Upper lobe of left lung (tissue), 6 donors: ENCODE measurements around the gene FAM168A. TPM values are rescaled to one million over a fixed set of nuclear protein-coding genes. Genes with fewer than 3 reads are reported as not detected.

Source experiments
- ATAC-seq, 2 donors: fragments of 200-7000 bp; cut with Tn5 transposase; one replicate each; pipeline ENCODE4 v1.9.1; 2022; ENCODE audit warnings: mild to moderate bottlenecking in 2 of 2, moderate library complexity in 2 of 2; ENCODE audit not compliant: low FRiP score in 2 of 2
- DNase-seq, 2 donors: peaks; one replicate each; pipeline ENCODE4 v3.0.0-alpha.2; 2019 to 2020
- H3K27ac ChIP-seq, 4 donors: fragments of 200-600 bp; sonication (generic); one replicate each; pipeline ENCODE4 v1.5.1; 2016 to 2019
- H3K27me3 ChIP-seq, 4 donors: fragments of 200-600 bp; sonication (generic); one replicate each; pipeline ENCODE4 v1.5.1; 2017 to 2019
- H3K36me3 ChIP-seq, 4 donors: fragments of 200-600 bp; sonication (generic); one replicate each; pipeline ENCODE4 v1.5.1; 2016 to 2019
- H3K4me1 ChIP-seq, 4 donors: fragments of 200-600 bp; sonication (generic); one replicate each; pipeline ENCODE4 v1.5.1; 2018 to 2019
- H3K4me3 ChIP-seq, 4 donors: fragments of 200-600 bp; sonication (generic); one replicate each; pipeline ENCODE4 v1.5.1; 2017 to 2019; ENCODE audit warnings: mild to moderate bottlenecking in 2 of 4, moderate library complexity in 1 of 4
- H3K9me3 ChIP-seq, 4 donors: fragments of 200-600 bp; sonication (generic); one replicate each; pipeline ENCODE4 v1.5.1; 2018 to 2019
- EP300 ChIP-seq, 4 donors: sonication (generic); formaldehyde crosslinking; IDR thresholded peaks; one replicate each; pipeline ENCODE4 v1.5.1; 2017; ENCODE audit warnings: antibody characterized with exemption in 4 of 4, control low read depth in 2 of 4
- POLR2A ChIP-seq, 4 donors: fragments of 450-650 bp; IDR thresholded peaks; one replicate each; pipeline ENCODE4 v1.5.1; 2016 to 2017; ENCODE audit warnings: antibody characterized with exemption in 4 of 4, mild to moderate bottlenecking in 2 of 4
- POLR2AphosphoS5 ChIP-seq, 2 donors: sonication (generic); formaldehyde crosslinking; IDR thresholded peaks; one replicate each; pipeline ENCODE4 v1.5.1; 2017; ENCODE audit warnings: antibody characterized with exemption in 2 of 2
- WGBS, 2 donors: methylation state at CpG; one replicate each; pipeline ENCODE4 v1.1.5; 2017 to 2018; 5-methylcytosine and 5-hydroxymethylcytosine counted together
- total RNA-seq, 6 donors: library from RNA; depleted of rRNA in 4 of 6; stranded (reverse); fragments of >200 nt in 4 of 6; gene quantifications; one replicate each; pipeline versions ENCODE4 v1.1.0 to v1.2.1, GENCODE V29; 2016 to 2021
- TF ChIP-seq, protein P1 (sequence below), 6 experiments: fragments of 450-650 bp in 4 of 6; fragments of 200-600 bp in 2 of 6; sonication (generic) in 2 of 6; IDR thresholded peaks; one replicate each; pipeline ENCODE4 v1.5.1; 2016 to 2019; ENCODE audit warnings: antibody characterized with exemption in 6 of 6
- donor health status: DM: no; HTN: no; CAD: no; lungs with moderate emphysema.
- donor health status: DM: no; HTN: yes; CAD: no; lungs with severe emphysema.

FAM168A gene
- total RNA-seq, 6 donors from 2014 or later: 15.7 to 30.7 (median 24.1) TPM

DNA sequence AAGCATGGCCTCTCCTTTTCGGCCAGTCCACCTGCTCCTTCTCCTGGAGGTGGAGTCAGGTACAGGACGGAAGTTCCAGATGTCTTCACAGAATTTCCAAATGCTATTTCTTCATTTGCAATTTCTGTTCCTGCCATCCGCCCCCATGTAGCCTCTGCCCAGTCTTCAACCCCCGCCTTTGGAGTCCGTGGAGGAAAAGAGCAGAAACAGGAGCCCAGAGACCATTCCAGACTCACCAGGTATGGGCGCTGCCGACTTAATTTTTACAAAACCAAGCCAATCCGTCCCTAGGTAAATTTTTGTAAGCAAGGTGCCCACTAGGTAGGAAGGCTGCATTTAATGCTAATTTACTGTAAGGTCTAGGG, 192.8 kb downstream of the FAM168A start:
- no peaks in the 10 kb centered on the region for H3K27me3 ChIP-seq
- ATAC-seq (no peak), DNase-seq (no peak)
- H3K36me3 ChIP-seq: peaks cover 0 to 29% (median 13%) of the 10 kb centered on the region in 4 donors
- no peaks in the 10 kb centered on the region for H3K4me1 ChIP-seq
- WGBS, 2 donors: 85 to 94% methylated on average over 8 of the region's 8 CpGs
- TF ChIP-seq POLR2A (IDR thresholded peaks at IDR 0.05) (no peak), EP300 (IDR thresholded peaks at IDR 0.05) (no peak), POLR2AphosphoS5 (IDR thresholded peaks at IDR 0.05) (no peak)
- TF ChIP-seq, protein P1, sequence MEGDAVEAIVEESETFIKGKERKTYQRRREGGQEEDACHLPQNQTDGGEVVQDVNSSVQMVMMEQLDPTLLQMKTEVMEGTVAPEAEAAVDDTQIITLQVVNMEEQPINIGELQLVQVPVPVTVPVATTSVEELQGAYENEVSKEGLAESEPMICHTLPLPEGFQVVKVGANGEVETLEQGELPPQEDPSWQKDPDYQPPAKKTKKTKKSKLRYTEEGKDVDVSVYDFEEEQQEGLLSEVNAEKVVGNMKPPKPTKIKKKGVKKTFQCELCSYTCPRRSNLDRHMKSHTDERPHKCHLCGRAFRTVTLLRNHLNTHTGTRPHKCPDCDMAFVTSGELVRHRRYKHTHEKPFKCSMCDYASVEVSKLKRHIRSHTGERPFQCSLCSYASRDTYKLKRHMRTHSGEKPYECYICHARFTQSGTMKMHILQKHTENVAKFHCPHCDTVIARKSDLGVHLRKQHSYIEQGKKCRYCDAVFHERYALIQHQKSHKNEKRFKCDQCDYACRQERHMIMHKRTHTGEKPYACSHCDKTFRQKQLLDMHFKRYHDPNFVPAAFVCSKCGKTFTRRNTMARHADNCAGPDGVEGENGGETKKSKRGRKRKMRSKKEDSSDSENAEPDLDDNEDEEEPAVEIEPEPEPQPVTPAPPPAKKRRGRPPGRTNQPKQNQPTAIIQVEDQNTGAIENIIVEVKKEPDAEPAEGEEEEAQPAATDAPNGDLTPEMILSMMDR (IDR thresholded peaks at IDR 0.05): no peak
- no peak overlapping the region for H3K4me3 ChIP-seq
- no peaks in the 10 kb centered on the region for H3K9me3 ChIP-seq
- H3K27ac ChIP-seq: no peak overlapping the region

DNA sequence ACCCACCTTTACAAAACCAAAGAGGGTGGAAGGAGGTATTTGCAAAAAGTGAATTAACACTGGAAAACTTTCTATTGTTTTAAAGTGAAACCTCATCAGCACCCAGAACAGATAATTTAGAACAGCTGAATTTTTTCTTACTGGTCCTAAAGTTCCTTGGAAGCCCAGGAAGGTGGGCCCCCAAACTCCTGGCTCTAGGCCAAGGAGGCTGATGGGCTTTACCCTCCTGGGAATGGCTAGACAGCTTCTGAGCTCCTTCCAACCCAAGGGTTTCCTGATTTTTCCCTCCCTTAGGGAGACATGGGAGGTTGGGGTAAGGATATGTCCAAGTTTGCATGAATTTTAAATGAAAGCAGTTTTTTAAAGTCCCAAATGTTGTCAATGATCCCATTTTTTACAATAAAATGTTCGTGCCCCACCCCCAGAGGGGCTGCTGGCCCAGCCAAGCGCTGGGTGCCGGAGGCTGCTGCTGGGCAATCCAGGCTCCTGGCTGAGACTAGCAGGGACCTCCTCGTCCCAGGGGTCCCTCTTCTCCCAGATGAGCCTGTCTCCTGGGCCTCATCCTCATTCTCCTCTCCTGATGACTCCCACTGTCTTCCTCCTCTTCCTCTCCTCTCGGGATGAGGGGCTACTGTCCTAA, 193.3 kb downstream of the FAM168A start:
- Histone ChIP-seq H3K9me3 (no peaks in the 10 kb centered on the region), H3K36me3 (peaks cover 0 to 28% (median 12%) of the 10 kb centered on the region in 4 donors), H3K27me3 (no peaks in the 10 kb centered on the region), H3K27ac (no peak overlapping the region), H3K4me3 (no peak overlapping the region), H3K4me1 (no peaks in the 10 kb centered on the region)
- TF ChIP-seq POLR2A (IDR thresholded peaks at IDR 0.05): no peak
- TF ChIP-seq, protein P1 (IDR thresholded peaks at IDR 0.05): no peak
- no peak for TF ChIP-seq EP300 (IDR thresholded peaks at IDR 0.05)
- no peak for TF ChIP-seq POLR2AphosphoS5 (IDR thresholded peaks at IDR 0.05)
- DNase-seq (peak in 1 of 2 donors; percentile 48), ATAC-seq (no peak)
- 70 to 91% methylated on average over 5 of the region's 5 CpGs for WGBS, 2 donors

DNA sequence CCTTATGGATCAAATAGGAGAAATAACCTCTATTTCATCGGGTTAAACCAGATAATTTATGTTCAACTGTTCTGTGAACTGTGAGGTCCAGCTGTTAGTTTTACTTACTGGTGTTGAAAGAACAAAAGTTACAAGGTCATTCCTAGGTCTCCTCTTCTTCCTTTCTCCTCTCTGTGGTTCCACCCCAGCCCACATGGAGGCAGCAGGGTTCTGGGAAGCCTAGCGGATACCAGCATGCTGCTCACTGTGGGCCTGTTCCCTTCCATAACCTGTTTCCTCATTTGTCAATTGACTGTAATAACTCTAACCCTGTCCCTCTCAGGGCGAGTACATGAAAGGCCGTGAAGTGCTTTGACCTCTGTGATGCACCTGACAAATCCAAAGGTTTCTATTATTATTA, 193.9 kb downstream of the FAM168A start:
- peaks cover 0 to 22% (median 8%) of the 10 kb centered on the region in 4 donors for H3K36me3 ChIP-seq
- H3K9me3 ChIP-seq: no peaks in the 10 kb centered on the region
- DNase-seq: peak in 1 of 2 donors; percentile 78
- no peaks in the 10 kb centered on the region for H3K4me1 ChIP-seq
- no peak overlapping the region for H3K27ac ChIP-seq
- ATAC-seq: peak; percentile 82 to 84
- TF ChIP-seq, protein P1 (IDR thresholded peaks at IDR 0.05): peak; percentile 38 to 78 (median 59)
- TF ChIP-seq POLR2AphosphoS5 (IDR thresholded peaks at IDR 0.05): no peak
- H3K27me3 ChIP-seq: no peaks in the 10 kb centered on the region
- H3K4me3 ChIP-seq: no peak overlapping the region
- WGBS, 2 donors: 37 to 47% methylated on average over 4 of the region's 4 CpGs

DNA sequence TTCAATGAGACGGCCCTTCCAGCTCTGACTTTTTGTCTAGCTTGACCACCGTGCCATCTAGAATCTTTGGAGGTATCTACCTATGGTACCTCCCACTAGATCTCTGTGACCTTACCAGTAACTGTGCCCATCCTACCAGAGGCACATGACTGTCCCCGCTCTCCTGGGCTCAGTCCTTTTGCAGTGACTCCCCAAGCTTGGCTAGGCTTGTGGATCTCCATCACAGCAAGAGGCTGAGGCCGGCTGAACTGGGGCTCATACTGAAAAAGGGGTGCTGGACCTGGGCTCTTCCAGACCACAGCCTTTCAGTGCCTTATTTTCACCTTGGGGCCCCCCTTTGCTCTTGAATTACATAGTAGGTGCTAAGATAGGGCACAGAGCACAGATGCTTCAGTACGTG, 194.4 kb downstream of the FAM168A start:
- ATAC-seq (no peak), DNase-seq (no peak)
- Histone ChIP-seq H3K36me3 (peaks cover 0 to 20% (median 6%) of the 10 kb centered on the region in 4 donors), H3K4me1 (no peaks in the 10 kb centered on the region), H3K27me3 (no peaks in the 10 kb centered on the region), H3K27ac (no peak overlapping the region), H3K9me3 (no peaks in the 10 kb centered on the region), H3K4me3 (no peak overlapping the region)
- WGBS, 2 donors: 89 to 94% methylated on average over 4 to 5 of the region's 5 CpGs
- TF ChIP-seq EP300 (IDR thresholded peaks at IDR 0.05): no peak

DNA sequence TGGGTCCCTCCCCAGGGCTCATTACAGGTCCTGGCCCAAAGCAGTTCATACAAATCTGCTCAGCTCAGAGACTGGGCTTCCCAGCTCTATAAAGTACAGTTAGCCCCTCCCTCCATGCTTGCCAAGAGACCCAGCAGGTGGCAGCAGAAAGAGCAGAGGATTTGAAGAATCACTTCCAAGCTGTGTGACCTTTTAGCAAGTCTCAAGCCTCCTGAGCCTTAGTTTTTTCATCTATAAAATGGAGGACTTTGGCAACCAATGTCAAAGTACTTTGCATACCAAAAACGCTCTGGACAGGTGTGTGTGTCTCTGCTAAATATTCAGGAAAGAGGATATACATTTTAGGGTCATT, 195.1 kb downstream of the FAM168A start:
- ATAC-seq (no peak), DNase-seq (no peak)
- no peaks in the 10 kb centered on the region for H3K27me3 ChIP-seq
- 75 to 89% methylated on average over 1 of the region's 1 CpG for WGBS, 2 donors
- peaks cover 0 to 20% (median 6%) of the 10 kb centered on the region in 4 donors for H3K36me3 ChIP-seq
- no peak overlapping the region for H3K27ac ChIP-seq
- H3K9me3 ChIP-seq: no peaks in the 10 kb centered on the region
- no peak overlapping the region for H3K4me3 ChIP-seq
- TF ChIP-seq POLR2AphosphoS5 (IDR thresholded peaks at IDR 0.05) (no peak), EP300 (IDR thresholded peaks at IDR 0.05) (no peak), POLR2A (IDR thresholded peaks at IDR 0.05) (no peak)
- TF ChIP-seq, protein P1 (IDR thresholded peaks at IDR 0.05): no peak
- H3K4me1 ChIP-seq: no peaks in the 10 kb centered on the region
